HepG2 (cell line): Measurements from ENCODE around the gene CXADR.

Experiments used
- CBFB ChIP-seq: sonication (generic); formaldehyde crosslinking; IDR thresholded peaks from 2 replicates; pipeline ENCODE4 v1.4.0; 2020; ENCODE audit warnings: missing genetic modification reagents
- CEBPG ChIP-seq: IDR thresholded peaks from 2 replicates; pipeline ENCODE4 v1.6.1; 2016
- DR1 ChIP-seq: sonication (generic); formaldehyde crosslinking; IDR thresholded peaks from 2 replicates; pipeline ENCODE4 v1.8.0; 2021; ENCODE audit warnings: mild to moderate bottlenecking, missing genetic modification reagents, inconsistent platforms
- POLR2A ChIP-seq, 2 experiments: IDR thresholded peaks; 2 replicates each; pipeline ENCODE4 v1.6.1; 2011; ENCODE audit warnings: low read depth in 2 of 2, low read length in 2 of 2, mild to moderate bottlenecking in 1 of 2, moderate library complexity in 1 of 2; ENCODE audit not compliant: insufficient read depth in 1 of 2
- SIX4 ChIP-seq: sonication (generic); formaldehyde crosslinking; IDR thresholded peaks from 2 replicates; pipeline ENCODE4 v1.4.0; 2020; ENCODE audit warnings: missing genetic modification reagents
- TAF1 ChIP-seq: sonication (generic); formaldehyde crosslinking; IDR thresholded peaks from 2 replicates; pipeline ENCODE4 v1.4.0; 2020; ENCODE audit warnings: missing genetic modification reagents
- TP53 ChIP-seq: sonication (generic); formaldehyde crosslinking; conservative IDR thresholded peaks from 2 replicates; pipeline ENCODE4 v1.4.0; 2020; ENCODE audit warnings: missing genetic modification reagents
- ZBTB7A ChIP-seq: sonication (generic); formaldehyde crosslinking; IDR thresholded peaks from 2 replicates; pipeline ENCODE4 v1.8.0; 2022; ENCODE audit warnings: mild to moderate bottlenecking, missing genetic modification reagents
- ZFP36L1 ChIP-seq: sonication (generic); formaldehyde crosslinking; IDR thresholded peaks from 2 replicates; pipeline ENCODE4 v1.8.0; 2022; ENCODE audit warnings: mild to moderate bottlenecking, missing genetic modification reagents, moderate library complexity
- TF ChIP-seq, protein P1 (sequence below): IDR thresholded peaks from 2 replicates; pipeline ENCODE4 v1.6.1; 2016; ENCODE audit warnings: missing biosample characterization, missing genetic modification reagents, low read depth

DNA sequence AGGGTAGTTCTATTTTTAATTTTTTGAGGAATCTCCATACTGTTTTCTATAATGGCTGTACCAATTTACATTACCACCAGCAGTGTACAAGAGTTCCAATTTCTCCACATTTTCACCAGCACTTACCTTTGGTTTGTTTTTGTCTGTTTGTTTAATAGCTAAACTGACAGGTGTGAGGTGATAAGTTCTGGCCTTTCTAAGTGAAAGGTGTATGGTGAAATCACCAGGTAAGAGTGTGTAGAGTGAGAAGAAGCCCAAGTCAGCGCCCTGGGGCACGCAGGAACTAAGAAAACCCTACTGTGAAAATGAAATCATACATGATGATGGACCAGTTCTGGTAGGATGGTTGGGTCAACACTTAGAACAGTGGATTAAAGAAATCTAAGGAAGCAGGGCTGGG lies 65.3 kb downstream of the CXADR start:
- TF ChIP-seq CEBPG (no peak), POLR2A (IDR thresholded peaks at IDR 0.05; ENCODE audit: insufficient read depth in 1 of 2, low read depth in 2 of 2, low read length in 2 of 2) (no peak), DR1 (no peak), ZBTB7A (no peak), TAF1 (no peak), ZFP36L1 (no peak), SIX4 (no peak), TP53 (CRISPR knock-in tag) (no peak), CBFB (CRISPR knock-in tag) (no peak)
- TF ChIP-seq, protein P1, sequence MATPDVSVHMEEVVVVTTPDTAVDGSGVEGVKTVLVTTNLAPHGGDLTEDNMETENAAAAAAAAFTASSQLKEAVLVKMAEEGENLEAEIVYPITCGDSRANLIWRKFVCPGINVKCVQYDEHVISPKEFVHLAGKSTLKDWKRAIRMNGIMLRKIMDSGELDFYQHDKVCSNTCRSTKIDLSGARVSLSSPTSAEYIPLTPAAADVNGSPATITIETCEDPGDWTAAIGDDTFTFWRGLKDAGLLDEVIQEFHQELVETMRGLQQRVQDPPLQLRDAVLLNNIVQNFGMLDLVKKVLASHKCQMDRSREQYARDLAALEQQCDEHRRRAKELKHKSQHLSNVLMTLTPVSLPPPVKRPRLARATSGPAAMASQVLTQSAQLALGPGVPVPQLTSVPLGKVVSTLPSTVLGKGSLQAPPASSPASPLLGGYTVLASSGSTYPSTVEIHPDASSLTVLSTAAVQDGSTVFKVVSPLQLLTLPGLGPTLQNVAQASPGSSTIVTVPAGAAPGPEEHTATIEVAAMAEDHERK (CRISPR knock-in tag): no peak
